Lung (tissue), 12 donors: ENCODE data around the gene CCDC92. TPM values are rescaled to one million over a fixed set of nuclear protein-coding genes. Genes with fewer than 3 reads are reported as not detected.
A peak's percentile ranks its signal among the peaks of the same experiment; 100 is the strongest.
"Not testable (repeated sequence)": the region's sequence is repeated elsewhere in the genome, so short reads cannot be mapped to it uniquely, and the experiment has no call there.

Experiments used
- ATAC-seq: fragments of 200-7000 bp; cut with Tn5 transposase; one replicate; pipeline ENCODE4 v1.9.1; 2020; ENCODE audit warnings: moderate number of reproducible peaks; ENCODE audit not compliant: insufficient read depth, low FRiP score
- DNase-seq, 3 donors: peaks; one replicate each; pipeline ENCODE4 v3.0.0-alpha.2; 2013 to 2017
- H3K27ac ChIP-seq, 2 donors: one replicate each; pipeline ENCODE4 v1.5.1; 2013; ENCODE audit warnings: mild to moderate bottlenecking in 2 of 2, moderate library complexity in 2 of 2, control low read depth in 1 of 2, inconsistent platforms in 1 of 2, low read depth in 1 of 2, low read length in 1 of 2
- H3K27me3 ChIP-seq, 3 donors: one replicate each; pipeline ENCODE4 v1.5.1; 2013; ENCODE audit warnings: low read length in 2 of 3; ENCODE audit not compliant: control insufficient read depth in 3 of 3, insufficient read depth in 3 of 3
- H3K36me3 ChIP-seq, 4 donors: one replicate each; pipeline ENCODE4 v1.5.1; 2013; ENCODE audit warnings: low read length in 4 of 4, mild to moderate bottlenecking in 1 of 4, moderate library complexity in 1 of 4; ENCODE audit not compliant: control insufficient read depth in 4 of 4, insufficient read depth in 4 of 4
- H3K4me1 ChIP-seq, 5 donors: one replicate each; pipeline ENCODE4 v1.5.1; 2013; ENCODE audit warnings: low read length in 5 of 5, mild to moderate bottlenecking in 2 of 5, moderate library complexity in 1 of 5; ENCODE audit not compliant: control insufficient read depth in 5 of 5, insufficient read depth in 5 of 5
- H3K4me3 ChIP-seq: one replicate; pipeline ENCODE4 v1.5.1; 2013; ENCODE audit warnings: mild to moderate bottlenecking, control low read depth, moderate library complexity
- H3K9ac ChIP-seq, 2 donors: one replicate each; pipeline ENCODE4 v1.5.1; 2013; ENCODE audit warnings: low read length in 2 of 2, control low read depth in 1 of 2; ENCODE audit not compliant: insufficient read depth in 1 of 2
- H3K9me3 ChIP-seq, 4 donors: one replicate each; pipeline ENCODE4 v1.5.1; 2013; ENCODE audit warnings: low read length in 3 of 4, mild to moderate bottlenecking in 1 of 4, moderate library complexity in 1 of 4; ENCODE audit not compliant: control insufficient read depth in 4 of 4, insufficient read depth in 3 of 4
- CTCF ChIP-seq: IDR thresholded peaks from 2 replicates; pipeline ENCODE4 v1.5.1; 2012; ENCODE audit warnings: mild to moderate bottlenecking; ENCODE audit errors: control extremely low read depth, extremely low read depth
- WGBS, 2 donors: extraction: QIAGEN DNeasy Blood & Tissue Kit; methylation state at CpG; one replicate each; pipeline ENCODE4 v1.1.7; 2013; 5-methylcytosine and 5-hydroxymethylcytosine counted together
- polyA plus RNA-seq, 2 donors: library from polyadenylated mRNA; stranded (reverse); fragments of 200-250 nt; gene quantifications; one replicate each; pipeline ENCODE4 v1.2.1, GENCODE V29; 2013
- total RNA-seq, 2 donors: library from RNA; depleted of rRNA in 1 of 2; stranded (reverse); fragments of >200 nt in 1 of 2; gene quantifications; one replicate each; pipeline ENCODE4 v1.2.1, GENCODE V29; 2014 to 2021
- donor health status: control.
- donor health status: control.
- donor health status: Bipolar disorder and iron deficiency.
- donor health status: healthy.
- donor health status: DM: yes; HTN: yes; CAD: no.

CCDC92 gene
- total and polyA plus RNA-seq, 4 donors, result 17.7 to 55.5 (median 34.8) TPM

GRCh38 chr12:123914726-123915333 lies 57.8 kb downstream of the CCDC92 start:
- Histone ChIP-seq H3K9ac (no peak overlapping the region), H3K4me3 (no peak overlapping the region), H3K4me1 (peaks cover 0 to 4% (median 0%) of the 10 kb centered on the region in 5 donors), H3K27me3 (no peaks in the 10 kb centered on the region), H3K9me3 (no peaks in the 10 kb centered on the region), H3K36me3 (no peaks in the 10 kb centered on the region), H3K27ac (no peak overlapping the region)
- 72 to 81% methylated on average over 20 of the region's 20 CpGs for WGBS, 2 donors
- DNase-seq, result no peak
- ATAC-seq, result no peak
- TF ChIP-seq CTCF, result no peak

GRCh38 chr12:123912415-123913380 lies 59.9 kb downstream of the CCDC92 start:
- no peak for TF ChIP-seq CTCF
- peaks cover 0 to 9% (median 0%) of the 10 kb centered on the region in 5 donors for H3K4me1 ChIP-seq

GRCh38 chr12:123911672-123912409 lies 60.8 kb downstream of the CCDC92 start:
- H3K36me3 ChIP-seq, H3K27ac ChIP-seq, H3K9me3 ChIP-seq, DNase-seq, H3K4me3 ChIP-seq, H3K9ac ChIP-seq, ATAC-seq, H3K27me3 ChIP-seq: not testable (repeated sequence)
- WGBS, 2 donors, result 63 to 86% methylated on average over 1 to 8 of the region's 9 CpGs
- peaks cover 0 to 18% (median 0%) of the 10 kb centered on the region in 5 donors for H3K4me1 ChIP-seq

More at GRCh38 chr12:123912415-123913380, 59.9 kb downstream of the CCDC92 start:
- Histone ChIP-seq H3K36me3 (no peaks in the 10 kb centered on the region), H3K27me3 (no peaks in the 10 kb centered on the region), H3K4me3 (no peak overlapping the region), H3K9ac (no peak overlapping the region), H3K9me3 (no peaks in the 10 kb centered on the region), H3K27ac (no peak overlapping the region)
- DNase-seq, result peak; percentile 55 to 74 (median 56)
- no peak for ATAC-seq
- WGBS, 2 donors, result 74 to 86% methylated on average over 24 to 25 of the region's 25 CpGs

GRCh38 chr12:123910761-123911193 lies 61.9 kb downstream of the CCDC92 start:
- Histone ChIP-seq H3K36me3 (no peaks in the 10 kb centered on the region), H3K4me1 (peaks cover 0 to 22% (median 0%) of the 10 kb centered on the region in 5 donors), H3K27ac (no peak overlapping the region), H3K4me3 (no peak overlapping the region), H3K9me3 (no peaks in the 10 kb centered on the region), H3K27me3 (no peaks in the 10 kb centered on the region), H3K9ac (no peak overlapping the region)
- TF ChIP-seq CTCF, result no peak
- ATAC-seq (no peak), DNase-seq (no peak)
- 69 to 81% methylated on average over 5 of the region's 5 CpGs for WGBS, 2 donors
